HepG2 (cell line): Measurements from ENCODE around the gene TRPM5. TPM values are rescaled to one million over a fixed set of nuclear protein-coding genes. Genes with fewer than 3 reads are reported as not detected.

Source experiments
- ASH2L ChIP-seq: fragments of 300-600, 200-600 bp; sonication (generic); IDR thresholded peaks from 2 replicates; pipeline ENCODE4 v1.7.0; 2017; ENCODE audit warnings: low read depth, mild to moderate bottlenecking, moderate library complexity, mixed read lengths, low read length; ENCODE audit not compliant: insufficient read length
- ATF1 ChIP-seq: IDR thresholded peaks from 2 replicates; pipeline ENCODE4 v1.6.1; 2016; ENCODE audit warnings: mild to moderate bottlenecking, control low read depth
- BRCA1 ChIP-seq: sonication (generic); formaldehyde crosslinking; IDR thresholded peaks from 2 replicates; pipeline ENCODE4 v1.4.0; 2020; ENCODE audit warnings: missing genetic modification reagents
- DR1 ChIP-seq: sonication (generic); formaldehyde crosslinking; IDR thresholded peaks from 2 replicates; pipeline ENCODE4 v1.8.0; 2021; ENCODE audit warnings: mild to moderate bottlenecking, missing genetic modification reagents, inconsistent platforms
- GABPB1 ChIP-seq: IDR thresholded peaks from 2 replicates; pipeline ENCODE4 v1.6.1; 2016; ENCODE audit warnings: mild to moderate bottlenecking, missing genetic modification reagents, moderate library complexity, missing compliant biosample characterization
- HOXA9 ChIP-seq: sonication (generic); formaldehyde crosslinking; IDR thresholded peaks from 2 replicates; pipeline ENCODE4 v1.8.1; 2022; ENCODE audit warnings: missing genetic modification reagents, mild to moderate bottlenecking, moderate library complexity, borderline replicate concordance
- HOXD1 ChIP-seq: sonication (generic); formaldehyde crosslinking; IDR thresholded peaks from 2 replicates; pipeline ENCODE4 v1.5.0; 2020; ENCODE audit warnings: missing genetic modification reagents
- ISX ChIP-seq: sonication (generic); formaldehyde crosslinking; conservative IDR thresholded peaks from 2 replicates; pipeline ENCODE4 v1.5.0; 2020; ENCODE audit warnings: missing genetic modification reagents
- KDM1A ChIP-seq: IDR thresholded peaks from 2 replicates; pipeline ENCODE4 v1.6.1; 2016; ENCODE audit warnings: missing compliant biosample characterization
- NCOA2 ChIP-seq: sonication (generic); formaldehyde crosslinking; IDR thresholded peaks from 2 replicates; pipeline ENCODE4 v1.8.0; 2022; ENCODE audit warnings: inconsistent platforms
- RELA ChIP-seq: sonication (generic); formaldehyde crosslinking; IDR thresholded peaks from 2 replicates; pipeline ENCODE4 v1.4.0; 2020; ENCODE audit warnings: missing genetic modification reagents
- SIN3B ChIP-seq: fragments of 150-350 bp; IDR thresholded peaks from 2 replicates; pipeline ENCODE4 v1.6.1; 2014; ENCODE audit warnings: low read length
- SMAD3 ChIP-seq: sonication (generic); formaldehyde crosslinking; IDR thresholded peaks from 2 replicates; pipeline ENCODE4 v1.4.0; 2020; ENCODE audit warnings: missing genetic modification reagents
- SMAD9 ChIP-seq: sonication (generic); formaldehyde crosslinking; IDR thresholded peaks from 2 replicates; pipeline ENCODE4 v1.5.1; 2020; ENCODE audit warnings: mild to moderate bottlenecking, missing genetic modification reagents
- SRF ChIP-seq: IDR thresholded peaks from 2 replicates; pipeline ENCODE4 v1.6.1; 2011; ENCODE audit warnings: mild to moderate bottlenecking, low read depth, low read length, moderate library complexity
- THYN1 ChIP-seq: sonication (generic); formaldehyde crosslinking; IDR thresholded peaks from 2 replicates; pipeline ENCODE4 v1.8.1; 2023; ENCODE audit warnings: low read depth, mild to moderate bottlenecking, moderate library complexity, missing genetic modification reagents, borderline replicate concordance
- ZBTB7B ChIP-seq: sonication (generic); formaldehyde crosslinking; IDR thresholded peaks from 2 replicates; pipeline ENCODE4 v1.4.0; 2020; ENCODE audit warnings: missing genetic modification reagents
- ZKSCAN5 ChIP-seq: sonication (generic); formaldehyde crosslinking; IDR thresholded peaks from 2 replicates; pipeline ENCODE4 v1.5.1; 2020; ENCODE audit warnings: mild to moderate bottlenecking, missing genetic modification reagents
- ZNF383 ChIP-seq: sonication (generic); formaldehyde crosslinking; IDR thresholded peaks from 2 replicates; pipeline ENCODE4 v1.4.0; 2020; ENCODE audit warnings: missing genetic modification reagents, mild to moderate bottlenecking, borderline replicate concordance
- ZNF441 ChIP-seq: sonication (generic); formaldehyde crosslinking; IDR thresholded peaks from 2 replicates; pipeline ENCODE4 v1.7.0; 2021; ENCODE audit warnings: missing genetic modification reagents, borderline replicate concordance
- ZNF550 ChIP-seq: sonication (generic); formaldehyde crosslinking; IDR thresholded peaks from 2 replicates; pipeline ENCODE4 v1.4.0; 2020; ENCODE audit warnings: mild to moderate bottlenecking, missing genetic modification reagents, borderline replicate concordance
- ZNF674 ChIP-seq: sonication (generic); formaldehyde crosslinking; IDR thresholded peaks from 2 replicates; pipeline ENCODE4 v1.5.0; 2020; ENCODE audit warnings: low read depth, mild to moderate bottlenecking, missing genetic modification reagents
- ZNF839 ChIP-seq: sonication (generic); formaldehyde crosslinking; IDR thresholded peaks from 2 replicates; pipeline ENCODE4 v1.4.0; 2020; ENCODE audit warnings: missing genetic modification reagents, mild to moderate bottlenecking, borderline replicate concordance
- ZNF878 ChIP-seq: sonication (generic); formaldehyde crosslinking; IDR thresholded peaks from 2 replicates; pipeline ENCODE4 v1.8.1; 2023; ENCODE audit warnings: mild to moderate bottlenecking, missing genetic modification reagents, moderate library complexity
- polyA plus RNA-seq, 8 experiments: library from polyadenylated mRNA; depleted of rRNA in 3 of 8; stranded (reverse) in 7 of 8; unstranded in 1 of 8; fragments of >200 nt; fragmentation: Illumina TruSeq in 4 of 8; extraction: Trizol in 4 of 8; gene quantifications; 2 replicates each; pipeline versions ENCODE4 v1.2.1 to v1.2.3, GENCODE V29; 2011 to 2016; ENCODE audit warnings: low read depth in 4 of 8, missing spikeins in 1 of 8, mixed read lengths in 1 of 8; ENCODE audit not compliant: insufficient read depth in 1 of 8
- total RNA-seq, 5 experiments: library from RNA; depleted of rRNA; stranded (reverse); fragments of >200 nt; fragmentation: Illumina TruSeq; extraction: Trizol; gene quantifications; 2 replicates each; pipeline ENCODE4 v1.2.3, GENCODE V29; 2016; ENCODE audit warnings: low read depth in 1 of 5
- TF ChIP-seq, protein P1 (sequence below): sonication (generic); formaldehyde crosslinking; IDR thresholded peaks from 2 replicates; pipeline ENCODE4 v1.5.0; 2020; ENCODE audit warnings: mild to moderate bottlenecking, missing genetic modification reagents
- TF ChIP-seq, protein P2 (sequence below): sonication (generic); formaldehyde crosslinking; IDR thresholded peaks from 2 replicates; pipeline ENCODE4 v1.9.0; 2021; ENCODE audit warnings: missing genetic modification reagents, mild to moderate bottlenecking, borderline replicate concordance
- TF ChIP-seq, protein P3 (sequence below): sonication (generic); formaldehyde crosslinking; IDR thresholded peaks from 2 replicates; pipeline ENCODE4 v1.4.0; 2020; ENCODE audit warnings: missing genetic modification reagents

TRPM5 gene
- total and polyA plus RNA-seq, 2 of the 13 experiments (the other 11 are each of a cell fraction or from before 2014, with no cell fraction given) = 0.12 TPM; not detected in 1

DNA sequence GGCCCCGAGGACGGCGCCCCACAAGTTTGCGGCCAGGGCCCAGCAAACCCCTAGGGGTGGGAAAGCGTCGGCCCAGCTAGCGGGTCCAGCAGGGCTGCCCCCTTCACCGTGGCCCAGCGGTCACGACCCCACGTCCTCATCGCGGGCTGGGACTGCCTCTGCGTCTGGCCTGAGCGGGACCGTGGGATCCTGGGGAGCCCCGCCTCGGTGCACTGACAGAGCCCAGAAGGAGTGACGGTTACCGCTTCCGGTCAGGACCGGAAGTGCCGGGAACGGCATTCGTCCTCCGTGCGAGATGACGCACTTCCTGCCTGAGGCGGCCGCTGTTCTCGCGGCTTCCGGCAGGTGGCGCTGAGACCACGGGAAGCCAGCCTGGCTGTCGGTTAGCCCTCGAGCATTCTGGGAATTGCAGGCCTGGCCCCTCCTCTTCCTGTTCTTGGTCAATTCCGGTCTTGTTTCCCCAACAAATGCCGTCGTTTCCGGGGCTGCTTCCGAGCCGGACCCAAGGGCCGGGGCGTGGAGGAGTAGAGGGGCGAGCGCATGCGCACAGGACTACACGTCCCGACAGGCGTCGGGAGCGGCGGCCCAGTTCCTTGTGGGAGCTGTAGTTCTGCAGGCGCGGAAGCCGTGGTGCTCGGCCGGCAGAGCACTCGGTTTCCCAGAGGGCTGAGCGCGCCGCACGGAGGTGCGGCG is 44.1 kb downstream of the TRPM5 start, which contains the start of gene TSSC4 (continued):
- TF ChIP-seq ZNF441 (CRISPR knock-in tag) (peak; percentile 83; the same call in 1 of the 2 replicates), THYN1 (no peak), DR1 (CRISPR knock-in tag) (peak; percentile 87), ZNF674 (no peak), HOXA9 (CRISPR knock-in tag) (no peak), ZNF550 (peak; percentile 82; the same call in 1 of the 2 replicates), RELA (CRISPR knock-in tag) (peak; percentile 23; the same call in 1 of the 2 replicates), NCOA2 (CRISPR knock-in tag) (peak; percentile 61), ZNF383 (CRISPR knock-in tag) (no peak), GABPB1 (CRISPR knock-in tag) (peak; percentile 98), SRF (peak; percentile 56; the same call in 1 of the 2 replicates), ZBTB7B (CRISPR knock-in tag) (0 out of 2 replicates have a peak, but pooled peaks have one; percentile 40), BRCA1 (CRISPR knock-in tag) (peak; percentile 79; the same call in 1 of the 2 replicates), ATF1 (peak; percentile 94), ASH2L (peak; percentile 77), ZKSCAN5 (CRISPR knock-in tag) (no peak), SIN3B (no peak; the same call in 1 of the 2 replicates), SMAD3 (CRISPR knock-in tag) (peak; percentile 60; the same call in 1 of the 2 replicates), SMAD9 (no peak), ZNF839 (CRISPR knock-in tag) (0 out of 2 replicates have a peak, but pooled peaks have one; percentile 28), ISX (CRISPR knock-in tag) (no peak), KDM1A (CRISPR knock-in tag) (no peak), ZNF878 (no peak), HOXD1 (CRISPR knock-in tag) (peak; percentile 52)
- TF ChIP-seq, protein P1, sequence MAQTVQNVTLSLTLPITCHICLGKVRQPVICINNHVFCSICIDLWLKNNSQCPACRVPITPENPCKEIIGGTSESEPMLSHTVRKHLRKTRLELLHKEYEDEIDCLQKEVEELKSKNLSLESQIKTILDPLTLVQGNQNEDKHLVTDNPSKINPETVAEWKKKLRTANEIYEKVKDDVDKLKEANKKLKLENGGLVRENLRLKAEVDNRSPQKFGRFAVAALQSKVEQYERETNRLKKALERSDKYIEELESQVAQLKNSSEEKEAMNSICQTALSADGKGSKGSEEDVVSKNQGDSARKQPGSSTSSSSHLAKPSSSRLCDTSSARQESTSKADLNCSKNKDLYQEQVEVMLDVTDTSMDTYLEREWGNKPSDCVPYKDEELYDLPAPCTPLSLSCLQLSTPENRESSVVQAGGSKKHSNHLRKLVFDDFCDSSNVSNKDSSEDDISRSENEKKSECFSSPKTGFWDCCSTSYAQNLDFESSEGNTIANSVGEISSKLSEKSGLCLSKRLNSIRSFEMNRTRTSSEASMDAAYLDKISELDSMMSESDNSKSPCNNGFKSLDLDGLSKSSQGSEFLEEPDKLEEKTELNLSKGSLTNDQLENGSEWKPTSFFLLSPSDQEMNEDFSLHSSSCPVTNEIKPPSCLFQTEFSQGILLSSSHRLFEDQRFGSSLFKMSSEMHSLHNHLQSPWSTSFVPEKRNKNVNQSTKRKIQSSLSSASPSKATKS (CRISPR knock-in tag) = peak; percentile 37; the same call in 1 of the 2 replicates
- TF ChIP-seq, protein P2, sequence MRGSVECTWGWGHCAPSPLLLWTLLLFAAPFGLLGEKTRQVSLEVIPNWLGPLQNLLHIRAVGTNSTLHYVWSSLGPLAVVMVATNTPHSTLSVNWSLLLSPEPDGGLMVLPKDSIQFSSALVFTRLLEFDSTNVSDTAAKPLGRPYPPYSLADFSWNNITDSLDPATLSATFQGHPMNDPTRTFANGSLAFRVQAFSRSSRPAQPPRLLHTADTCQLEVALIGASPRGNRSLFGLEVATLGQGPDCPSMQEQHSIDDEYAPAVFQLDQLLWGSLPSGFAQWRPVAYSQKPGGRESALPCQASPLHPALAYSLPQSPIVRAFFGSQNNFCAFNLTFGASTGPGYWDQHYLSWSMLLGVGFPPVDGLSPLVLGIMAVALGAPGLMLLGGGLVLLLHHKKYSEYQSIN (CRISPR knock-in tag) = no peak
- TF ChIP-seq, protein P3, sequence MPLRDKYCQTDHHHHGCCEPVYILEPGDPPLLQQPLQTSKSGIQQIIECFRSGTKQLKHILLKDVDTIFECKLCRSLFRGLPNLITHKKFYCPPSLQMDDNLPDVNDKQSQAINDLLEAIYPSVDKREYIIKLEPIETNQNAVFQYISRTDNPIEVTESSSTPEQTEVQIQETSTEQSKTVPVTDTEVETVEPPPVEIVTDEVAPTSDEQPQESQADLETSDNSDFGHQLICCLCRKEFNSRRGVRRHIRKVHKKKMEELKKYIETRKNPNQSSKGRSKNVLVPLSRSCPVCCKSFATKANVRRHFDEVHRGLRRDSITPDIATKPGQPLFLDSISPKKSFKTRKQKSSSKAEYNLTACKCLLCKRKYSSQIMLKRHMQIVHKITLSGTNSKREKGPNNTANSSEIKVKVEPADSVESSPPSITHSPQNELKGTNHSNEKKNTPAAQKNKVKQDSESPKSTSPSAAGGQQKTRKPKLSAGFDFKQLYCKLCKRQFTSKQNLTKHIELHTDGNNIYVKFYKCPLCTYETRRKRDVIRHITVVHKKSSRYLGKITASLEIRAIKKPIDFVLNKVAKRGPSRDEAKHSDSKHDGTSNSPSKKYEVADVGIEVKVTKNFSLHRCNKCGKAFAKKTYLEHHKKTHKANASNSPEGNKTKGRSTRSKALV (CRISPR knock-in tag) = 0 out of 2 replicates have a peak, but pooled peaks have one; percentile 43
